Activated naive CD4-positive, alpha-beta T cell treated with anti-CD3 and anti-CD28 coated beads, Interleukin-2, amount 50 U/mL, for 16 hours (primary cell): Measurements from ENCODE around the gene PAPLN.

Experiments used
- DNase-seq: peaks from one replicate; pipeline ENCODE4 v3.0.0-alpha.2; 2020

PAPLN gene

GRCh38 chr14:73262427-73263183, 25.3 kb downstream of the PAPLN start:
- no peak for DNase-seq

DNA sequence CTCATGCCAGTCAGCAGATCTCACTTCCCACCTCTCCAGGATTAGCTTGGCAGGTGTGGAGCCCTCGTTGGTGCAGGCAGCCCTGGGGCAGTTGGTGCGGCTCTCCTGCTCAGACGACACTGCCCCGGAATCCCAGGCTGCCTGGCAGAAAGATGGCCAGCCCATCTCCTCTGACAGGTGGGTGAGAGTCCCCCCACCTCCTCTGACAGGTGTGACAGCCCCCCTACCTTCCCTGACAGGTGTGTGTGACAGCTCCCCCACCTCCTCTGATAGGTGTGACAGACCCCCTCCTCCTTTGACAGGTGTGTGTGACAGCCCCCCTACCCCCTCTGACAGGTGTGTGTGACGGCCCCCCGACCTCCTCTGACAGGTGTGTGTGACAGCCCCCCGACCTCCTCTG, 26.3 kb downstream of the PAPLN start:
- no peak for DNase-seq

- no peak for DNase-seq
Measured at GRCh38 chr14:73264080-73264884, 27.0 kb downstream of the PAPLN start.

- DNase-seq = no peak
Measured at GRCh38 chr14:73264885-73265720, 27.8 kb downstream of the PAPLN start.

DNA sequence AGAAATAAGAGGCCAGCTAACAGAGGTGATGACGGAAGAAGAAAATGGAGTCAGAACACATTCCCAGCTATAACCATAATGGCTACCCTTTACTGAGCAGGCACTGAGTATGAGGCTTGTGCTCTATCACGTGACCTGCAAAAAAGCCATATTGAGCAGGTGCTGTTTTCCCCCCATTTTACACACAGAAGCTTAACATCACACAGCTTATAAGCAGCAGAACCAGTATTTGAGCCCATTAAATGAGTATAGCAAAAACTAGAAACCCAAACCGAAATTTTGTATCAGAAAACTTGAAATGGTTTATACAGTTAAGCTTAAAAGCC, 28.4 kb downstream of the PAPLN start:
- DNase-seq = no peak

DNA sequence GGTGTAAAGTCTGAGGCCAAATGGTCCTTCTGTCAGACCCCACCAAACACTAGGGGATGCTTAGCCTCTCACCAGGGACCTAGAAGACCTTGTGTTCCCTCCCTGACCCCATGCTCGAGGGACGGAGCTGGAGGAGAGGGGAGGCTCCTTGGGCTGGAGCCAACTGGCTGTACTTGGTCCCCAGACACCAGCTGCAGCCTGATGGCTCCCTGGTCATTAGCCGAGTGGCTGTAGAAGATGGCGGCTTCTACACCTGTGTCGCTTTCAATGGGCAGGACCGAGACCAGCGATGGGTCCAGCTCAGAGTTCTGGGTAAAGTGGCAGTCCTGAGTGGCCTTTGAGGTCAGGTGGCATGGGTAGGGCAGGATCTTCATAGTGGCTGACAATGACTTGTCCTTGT, 29.0 kb downstream of the PAPLN start:
- no peak for DNase-seq

- DNase-seq = no peak
Measured at GRCh38 chr14:73267474-73267873, 30.2 kb downstream of the PAPLN start.

DNA sequence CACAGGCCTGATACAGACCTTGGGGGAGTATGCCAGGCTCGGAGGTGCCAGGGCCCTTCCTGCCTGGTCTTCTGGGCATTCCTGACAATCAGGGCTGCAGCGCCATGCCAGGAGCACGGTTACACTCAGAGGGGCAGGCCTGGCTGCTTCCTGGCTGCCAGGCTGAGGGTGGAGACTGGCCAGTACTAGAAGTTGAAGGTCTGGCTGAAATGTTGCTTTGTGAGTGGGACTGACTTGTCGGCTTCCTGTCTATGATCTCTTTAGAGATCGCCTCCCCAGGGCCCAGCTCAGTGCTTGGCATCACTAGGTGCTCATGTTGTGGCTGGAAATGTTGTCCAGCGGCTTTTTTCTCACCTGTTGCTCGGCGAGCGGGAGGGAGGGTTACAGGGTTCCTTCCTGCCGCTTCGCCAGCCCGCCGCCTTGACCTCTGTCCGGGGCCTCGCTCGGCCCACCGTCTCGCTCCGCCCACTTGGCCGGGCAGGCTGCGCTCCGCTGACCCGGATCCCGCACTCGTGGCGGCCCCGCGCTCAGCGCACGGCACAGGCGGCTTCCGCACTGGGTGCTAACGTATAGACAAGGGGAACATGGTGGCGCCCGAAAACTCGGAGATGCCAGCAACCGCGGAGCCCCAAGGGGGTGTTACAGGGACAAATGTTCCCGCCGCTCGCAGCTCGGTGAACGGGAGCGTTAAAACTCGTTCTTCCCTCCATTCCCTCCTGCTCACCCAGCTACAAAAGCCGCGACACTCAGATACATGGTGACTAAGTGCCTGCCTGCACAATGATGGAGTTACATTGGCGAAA, 32.6 kb downstream of the PAPLN start:
- DNase-seq = no peak

DNA sequence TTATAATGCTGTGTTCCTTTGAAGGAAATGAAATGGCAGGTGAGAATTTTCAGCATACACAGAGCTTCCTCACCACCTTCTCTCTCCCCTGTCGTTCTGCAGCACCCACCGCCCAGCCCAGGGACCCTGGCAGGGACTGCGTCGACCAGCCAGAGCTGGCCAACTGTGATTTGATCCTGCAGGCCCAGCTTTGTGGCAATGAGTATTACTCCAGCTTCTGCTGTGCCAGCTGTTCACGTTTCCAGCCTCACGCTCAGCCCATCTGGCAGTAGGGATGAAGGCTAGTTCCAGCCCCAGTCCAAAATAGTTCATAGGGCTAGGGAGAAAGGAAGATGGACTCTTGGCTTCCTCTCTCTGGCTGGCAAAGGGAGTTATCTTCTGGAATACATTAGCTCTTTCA, 35.1 kb downstream of the PAPLN start:
- DNase-seq = no peak

- DNase-seq = no peak
Measured at GRCh38 chr14:73273799-73274198, 36.5 kb downstream of the PAPLN start.

- no peak for DNase-seq
Measured at GRCh38 chr14:73276836-73277235, 39.5 kb downstream of the PAPLN start.

GRCh38 chr14:73277376-73277775, 40.1 kb downstream of the PAPLN start:
- DNase-seq = no peak

- DNase-seq = no peak
Measured at GRCh38 chr14:73280903-73281302, 43.6 kb downstream of the PAPLN start.

DNA sequence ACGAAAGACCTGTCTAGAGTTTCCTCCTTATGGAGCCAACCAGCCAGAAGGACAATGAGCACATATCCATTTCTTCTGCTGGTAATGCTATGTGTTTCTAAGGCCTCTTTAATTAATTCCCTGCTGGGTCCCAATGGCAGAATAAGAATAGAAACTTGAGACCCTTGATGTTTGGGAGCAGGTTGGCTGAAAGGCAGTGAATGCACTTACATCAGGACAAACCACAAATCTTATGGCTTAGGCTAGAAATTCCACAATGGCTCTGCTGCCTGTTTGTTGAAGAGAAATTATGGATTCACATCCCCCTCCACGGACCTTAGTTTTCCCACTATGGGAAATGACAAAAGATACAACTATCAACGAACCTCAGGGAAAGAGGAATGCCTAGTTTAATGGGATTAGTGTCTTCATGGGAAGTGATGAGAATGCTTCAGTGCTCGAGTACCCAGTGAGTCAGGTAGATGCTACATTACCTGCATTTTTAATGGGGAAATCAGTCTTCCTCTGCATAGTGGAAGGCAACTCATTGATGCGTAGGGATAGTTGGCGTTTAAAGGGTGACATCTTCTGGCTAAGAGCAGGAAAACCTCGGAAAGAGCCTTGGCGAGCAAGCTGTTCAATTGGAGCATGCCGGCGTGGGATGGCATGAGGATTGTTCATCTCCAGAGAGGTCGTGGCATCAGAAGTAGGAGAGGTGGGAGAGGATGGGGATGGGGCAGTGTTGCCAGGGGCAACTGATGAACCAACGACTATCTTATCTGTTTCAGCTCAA, 46.5 kb downstream of the PAPLN start:
- no peak for DNase-seq

DNA sequence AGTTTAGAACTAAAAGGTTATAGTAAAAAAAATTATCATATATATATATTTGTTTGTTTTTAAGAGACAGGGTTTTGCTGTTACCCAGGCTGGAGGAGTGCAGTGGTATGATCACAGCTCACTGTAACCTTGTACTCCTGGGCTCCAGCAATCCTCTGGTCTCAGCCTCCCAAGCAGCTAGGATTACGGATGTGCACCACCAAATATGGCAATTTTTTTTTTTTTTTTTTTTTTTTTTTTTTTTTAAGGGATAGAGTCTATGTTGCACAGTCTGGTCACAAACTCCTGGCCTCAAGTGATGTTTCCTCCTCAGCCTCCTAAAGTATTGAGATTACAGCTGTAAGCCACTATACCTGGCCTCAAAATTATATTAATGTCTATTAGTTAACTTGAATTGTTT, 48.7 kb downstream of the PAPLN start:
- DNase-seq = no peak

DNA sequence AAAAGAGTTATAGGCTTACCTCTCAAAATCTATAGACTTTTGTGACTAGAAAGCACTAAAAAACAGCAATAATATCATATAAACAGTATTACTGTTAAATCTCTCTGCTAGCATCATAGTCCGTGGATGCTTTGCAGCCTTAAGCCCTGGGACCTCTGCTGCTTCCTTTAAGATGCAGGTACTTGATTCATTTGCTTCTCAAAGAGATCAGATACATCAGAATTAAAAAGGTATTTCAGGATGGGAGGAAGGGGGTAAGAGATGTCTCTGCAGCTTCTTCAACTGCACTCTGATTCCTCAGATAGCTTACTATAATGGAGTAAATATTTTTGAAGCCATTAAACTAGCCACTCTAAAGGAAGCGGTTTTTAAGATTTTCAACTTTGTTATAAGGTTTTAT, 49.3 kb downstream of the PAPLN start:
- no peak for DNase-seq

GRCh38 chr14:73287071-73287470, 49.8 kb downstream of the PAPLN start:
- DNase-seq = no peak

GRCh38 chr14:73289308-73289707, 52.0 kb downstream of the PAPLN start:
- DNase-seq = no peak

- no peak for DNase-seq
Measured at GRCh38 chr14:73289729-73290128, 52.4 kb downstream of the PAPLN start.

- DNase-seq = no peak
Measured at GRCh38 chr14:73290279-73290678, 53.0 kb downstream of the PAPLN start.

GRCh38 chr14:73293782-73294781, 56.8 kb downstream of the PAPLN start:
- DNase-seq = no peak
